HepG2 (cell line): Measurements from ENCODE around the gene THADA. TPM values are rescaled to one million over a fixed set of nuclear protein-coding genes. Genes with fewer than 3 reads are reported as not detected.

ENCODE experiments used
- ASH2L ChIP-seq: fragments of 300-600, 200-600 bp; sonication (generic); IDR thresholded peaks from 2 replicates; pipeline ENCODE4 v1.7.0; 2017; ENCODE audit warnings: low read depth, mild to moderate bottlenecking, moderate library complexity, mixed read lengths, low read length; ENCODE audit not compliant: insufficient read length
- BORCS8-MEF2B ChIP-seq: sonication (generic); formaldehyde crosslinking; IDR thresholded peaks from 2 replicates; pipeline ENCODE4 v1.8.0; 2022; ENCODE audit warnings: mild to moderate bottlenecking, missing genetic modification reagents
- ELF1 ChIP-seq: sonication (generic); formaldehyde crosslinking; IDR thresholded peaks from 2 replicates; pipeline ENCODE4 v1.4.0; 2020; ENCODE audit warnings: missing genetic modification reagents
- KDM6A ChIP-seq: IDR thresholded peaks from 2 replicates; pipeline ENCODE4 v1.6.1; 2016; ENCODE audit warnings: low read depth
- KMT2B ChIP-seq: IDR thresholded peaks from 2 replicates; pipeline ENCODE4 v1.6.1; 2016; ENCODE audit warnings: missing genetic modification reagents, missing compliant biosample characterization
- MAZ ChIP-seq, 2 experiments: sonication (generic) in 1 of 2; formaldehyde crosslinking in 1 of 2; IDR thresholded peaks; 2 replicates each; pipeline versions ENCODE4 v1.5.0 to v1.6.1; 2012 to 2020; ENCODE audit warnings: low read depth in 2 of 2, mild to moderate bottlenecking in 2 of 2, borderline replicate concordance in 1 of 2, improper control_type of control experiment in 1 of 2, low read length in 1 of 2, missing genetic modification reagents in 1 of 2, moderate library complexity in 1 of 2
- NFAT5 ChIP-seq: sonication (generic); formaldehyde crosslinking; IDR thresholded peaks from 2 replicates; pipeline ENCODE4 v1.4.0; 2020; ENCODE audit warnings: missing genetic modification reagents
- NR2F1 ChIP-seq, 2 experiments: fragments of 450-650 bp in 1 of 2; formaldehyde crosslinking in 1 of 2; IDR thresholded peaks; 2 replicates each; pipeline versions ENCODE4 v1.5.0 to v1.6.1; 2016 to 2020; ENCODE audit warnings: mild to moderate bottlenecking in 1 of 2, missing compliant biosample characterization in 1 of 2, missing genetic modification reagents in 1 of 2, moderate library complexity in 1 of 2
- PREB ChIP-seq: sonication (generic); formaldehyde crosslinking; IDR thresholded peaks from 2 replicates; pipeline ENCODE4 v1.4.0; 2020; ENCODE audit warnings: missing genetic modification reagents
- TAF15 ChIP-seq: fragments of 200-400 bp; formaldehyde crosslinking; IDR thresholded peaks from one replicate; pipeline ENCODE4 v1.6.1; 2018; ENCODE audit warnings: mild to moderate bottlenecking, low read depth, low read length; ENCODE audit not compliant: poor library complexity, severe bottlenecking
- TP53 ChIP-seq: sonication (generic); formaldehyde crosslinking; conservative IDR thresholded peaks from 2 replicates; pipeline ENCODE4 v1.4.0; 2020; ENCODE audit warnings: missing genetic modification reagents
- ZFP36 ChIP-seq: fragments of 150-350 bp; IDR thresholded peaks from 2 replicates; pipeline ENCODE4 v1.6.1; 2018; ENCODE audit warnings: borderline replicate concordance, low read length, low read depth; ENCODE audit not compliant: partially characterized antibody
- ZFP62 ChIP-seq: sonication (generic); formaldehyde crosslinking; IDR thresholded peaks from 2 replicates; pipeline ENCODE4 v1.4.0; 2020; ENCODE audit warnings: missing genetic modification reagents
- ZNF160 ChIP-seq: sonication (generic); formaldehyde crosslinking; IDR thresholded peaks from 2 replicates; pipeline ENCODE4 v1.8.0; 2022; ENCODE audit warnings: mild to moderate bottlenecking, inconsistent platforms, missing genetic modification reagents
- ZNF260 ChIP-seq: sonication (generic); formaldehyde crosslinking; IDR thresholded peaks from 2 replicates; pipeline ENCODE4 v1.4.0; 2020; ENCODE audit warnings: missing genetic modification reagents, low read depth, mild to moderate bottlenecking, borderline replicate concordance
- ZNF326 ChIP-seq: sonication (generic); formaldehyde crosslinking; IDR thresholded peaks from 2 replicates; pipeline ENCODE4 v1.4.0; 2020; ENCODE audit warnings: missing genetic modification reagents, borderline replicate concordance
- ZNF44 ChIP-seq: sonication (generic); formaldehyde crosslinking; IDR thresholded peaks from 2 replicates; pipeline ENCODE4 v1.5.1; 2020; ENCODE audit warnings: mild to moderate bottlenecking, missing genetic modification reagents
- ZNF777 ChIP-seq: sonication (generic); formaldehyde crosslinking; IDR thresholded peaks from 2 replicates; pipeline ENCODE4 v1.4.0; 2020; ENCODE audit warnings: missing genetic modification reagents
- ZNF790 ChIP-seq: sonication (generic); formaldehyde crosslinking; IDR thresholded peaks from 2 replicates; pipeline ENCODE4 v1.8.0; 2022; ENCODE audit warnings: missing genetic modification reagents, mild to moderate bottlenecking, borderline replicate concordance
- polyA plus RNA-seq, 8 experiments: library from polyadenylated mRNA; depleted of rRNA in 3 of 8; stranded (reverse) in 7 of 8; unstranded in 1 of 8; fragments of >200 nt; fragmentation: Illumina TruSeq in 4 of 8; extraction: Trizol in 4 of 8; gene quantifications; 2 replicates each; pipeline versions ENCODE4 v1.2.1 to v1.2.3, GENCODE V29; 2011 to 2016; ENCODE audit warnings: low read depth in 4 of 8, missing spikeins in 1 of 8, mixed read lengths in 1 of 8; ENCODE audit not compliant: insufficient read depth in 1 of 8
- total RNA-seq, 5 experiments: library from RNA; depleted of rRNA; stranded (reverse); fragments of >200 nt; fragmentation: Illumina TruSeq; extraction: Trizol; gene quantifications; 2 replicates each; pipeline ENCODE4 v1.2.3, GENCODE V29; 2016; ENCODE audit warnings: low read depth in 1 of 5
- TF ChIP-seq, protein P1 (sequence below): IDR thresholded peaks from 2 replicates; pipeline ENCODE4 v1.6.1; 2018; ENCODE audit warnings: missing genetic modification reagents, mild to moderate bottlenecking, missing compliant biosample characterization
- TF ChIP-seq, protein P2 (sequence below): sonication (generic); formaldehyde crosslinking; IDR thresholded peaks from 2 replicates; pipeline ENCODE4 v1.4.0; 2020; ENCODE audit warnings: mild to moderate bottlenecking, missing genetic modification reagents

THADA gene
- total and polyA plus RNA-seq, 2 of the 13 experiments (the other 11 are each of a cell fraction or from before 2014, with no cell fraction given) = 12.7 to 21.7 TPM

DNA sequence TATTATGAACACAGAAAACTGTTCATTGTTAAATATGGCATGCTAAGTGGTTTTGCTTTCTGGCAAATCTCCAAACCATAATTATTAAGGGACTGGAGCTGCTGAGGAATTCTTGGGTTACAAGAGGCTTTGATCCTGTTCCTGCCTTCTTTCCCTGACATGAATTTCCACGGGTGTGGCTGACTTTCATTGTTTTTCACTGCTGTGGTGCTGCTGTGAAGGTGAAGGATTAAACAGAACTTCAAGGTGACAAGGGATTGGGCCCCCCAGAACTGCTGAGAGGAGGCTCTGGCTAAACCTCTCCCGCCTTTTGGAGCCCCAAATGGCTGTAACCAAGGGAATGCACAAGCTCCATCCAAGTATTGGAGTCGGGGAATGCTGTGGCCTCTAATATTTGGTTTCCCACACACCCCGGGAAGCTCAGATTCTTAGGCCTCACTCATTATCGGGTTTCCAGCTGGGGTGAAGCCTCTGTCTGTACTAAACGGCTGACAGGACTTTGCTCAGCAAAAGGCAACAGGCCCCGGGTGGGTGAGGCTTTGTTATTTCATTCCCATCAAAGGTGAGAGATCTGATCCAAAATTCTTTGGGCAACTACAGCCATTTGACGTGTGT is 340.4 kb downstream of the THADA start (continued):
- TF ChIP-seq, protein P1, sequence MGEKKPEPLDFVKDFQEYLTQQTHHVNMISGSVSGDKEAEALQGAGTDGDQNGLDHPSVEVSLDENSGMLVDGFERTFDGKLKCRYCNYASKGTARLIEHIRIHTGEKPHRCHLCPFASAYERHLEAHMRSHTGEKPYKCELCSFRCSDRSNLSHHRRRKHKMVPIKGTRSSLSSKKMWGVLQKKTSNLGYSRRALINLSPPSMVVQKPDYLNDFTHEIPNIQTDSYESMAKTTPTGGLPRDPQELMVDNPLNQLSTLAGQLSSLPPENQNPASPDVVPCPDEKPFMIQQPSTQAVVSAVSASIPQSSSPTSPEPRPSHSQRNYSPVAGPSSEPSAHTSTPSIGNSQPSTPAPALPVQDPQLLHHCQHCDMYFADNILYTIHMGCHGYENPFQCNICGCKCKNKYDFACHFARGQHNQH = no peak
- TF ChIP-seq, protein P2, sequence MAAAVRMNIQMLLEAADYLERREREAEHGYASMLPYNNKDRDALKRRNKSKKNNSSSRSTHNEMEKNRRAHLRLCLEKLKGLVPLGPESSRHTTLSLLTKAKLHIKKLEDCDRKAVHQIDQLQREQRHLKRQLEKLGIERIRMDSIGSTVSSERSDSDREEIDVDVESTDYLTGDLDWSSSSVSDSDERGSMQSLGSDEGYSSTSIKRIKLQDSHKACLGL (CRISPR knock-in tag) = no peak
- TF ChIP-seq PREB (CRISPR knock-in tag) (no peak), TAF15 (no peak), MAZ (IDR thresholded peaks at IDR 0.05; ENCODE audit: borderline replicate concordance, low read depth, low read length) (no peak), MAZ (CRISPR knock-in tag; IDR thresholded peaks at IDR 0.05; ENCODE audit: low read depth) (no peak), ZFP62 (no peak), ZNF260 (CRISPR knock-in tag) (no peak), ZNF326 (CRISPR knock-in tag) (no peak), NFAT5 (no peak), NR2F1 (CRISPR knock-in tag; IDR thresholded peaks at IDR 0.05) (no peak), ZNF160 (CRISPR knock-in tag) (no peak), KDM6A (CRISPR knock-in tag) (no peak), ZFP36 (no peak), ZNF790 (no peak), ELF1 (CRISPR knock-in tag) (no peak), ZNF777 (no peak), KMT2B (no peak), ASH2L (no peak), ZNF44 (CRISPR knock-in tag) (0 out of 2 replicates have a peak, but pooled peaks have one; percentile 64), TP53 (CRISPR knock-in tag) (no peak), BORCS8-MEF2B (CRISPR knock-in tag) (no peak)
